Heart left ventricle (tissue), 16 donors: Measurements from ENCODE around the gene ASB15. TPM values are rescaled to one million over a fixed set of nuclear protein-coding genes. Genes with fewer than 3 reads are reported as not detected.

Experiments used
- ATAC-seq, 4 donors: fragments of 200-7000 bp; cut with Tn5 transposase; one replicate each; pipeline ENCODE4 v1.9.1; 2020 to 2022; ENCODE audit warnings: moderate library complexity in 4 of 4, mild to moderate bottlenecking in 3 of 4, moderate number of reproducible peaks in 1 of 4
- DNase-seq, 5 donors: peaks; one replicate each; pipeline ENCODE4 v3.0.0-alpha.2; 2020
- H3K27ac ChIP-seq, 12 donors: fragments of 200-600 bp; sonication (generic) in 4 of 12; one replicate each; pipeline versions ENCODE4 v1.5.0 to v1.8.0; 2016 to 2022; ENCODE audit warnings: mild to moderate bottlenecking in 2 of 12
- H3K27me3 ChIP-seq, 9 donors: fragments of 200-600 bp; sonication (generic) in 2 of 9; one replicate each; pipeline versions ENCODE4 v1.5.1 to v1.8.0; 2016 to 2022; ENCODE audit warnings: mild to moderate bottlenecking in 3 of 9
- H3K36me3 ChIP-seq, 9 donors: fragments of 200-600 bp; sonication (generic) in 2 of 9; one replicate each; pipeline versions ENCODE4 v1.5.0 to v1.8.0; 2018 to 2022; ENCODE audit warnings: mild to moderate bottlenecking in 2 of 9
- H3K4me1 ChIP-seq, 12 donors: fragments of 200-600 bp; sonication (generic) in 4 of 12; one replicate each; pipeline versions ENCODE4 v1.5.0 to v1.8.0; 2016 to 2022; ENCODE audit warnings: mild to moderate bottlenecking in 3 of 12
- H3K4me3 ChIP-seq, 12 donors: fragments of 200-600 bp; sonication (generic) in 4 of 12; one replicate each; pipeline versions ENCODE4 v1.5.0 to v1.8.0; 2017 to 2022; ENCODE audit warnings: mild to moderate bottlenecking in 9 of 12, moderate library complexity in 4 of 12
- H3K9me3 ChIP-seq, 12 donors: fragments of 200-600 bp; sonication (generic) in 4 of 12; one replicate each; pipeline versions ENCODE4 v1.5.0 to v1.8.0; 2016 to 2022; ENCODE audit warnings: mild to moderate bottlenecking in 1 of 12
- CTCF ChIP-seq, 12 donors: fragments of 200-600 bp; sonication (generic) in 4 of 12; IDR thresholded peaks; one replicate each; pipeline versions ENCODE4 v1.5.0 to v1.8.0; 2018 to 2022; ENCODE audit warnings: antibody characterized with exemption in 12 of 12, mild to moderate bottlenecking in 5 of 12
- POLR2A ChIP-seq, 2 donors: fragments of 450-650 bp; IDR thresholded peaks; one replicate each; pipeline ENCODE4 v1.6.1; 2017; ENCODE audit warnings: antibody characterized with exemption in 2 of 2, mild to moderate bottlenecking in 2 of 2, moderate library complexity in 2 of 2
- WGBS, 4 donors: extraction: QIAGEN DNeasy Blood & Tissue Kit in 2 of 4; methylation state at CpG; one replicate each; pipeline versions ENCODE4 v1.1.5 to v1.1.7; 2013 to 2018; 5-methylcytosine and 5-hydroxymethylcytosine counted together
- intact Hi-C, 10 donors: fragments of 100-400 bp; cut with DNase I; formaldehyde crosslinking; loops; one replicate each; pipeline versions ENCODE4 v1.11.1 to v1.14.2; 2022
- polyA plus RNA-seq, 2 donors: library from polyadenylated mRNA; stranded (reverse); fragments of 200-250 nt; gene quantifications; one replicate each; pipeline ENCODE4 v1.2.3, GENCODE V29; 2013
- total RNA-seq, 9 donors: library from RNA; depleted of rRNA in 2 of 9; stranded (reverse); fragments of >200 nt in 2 of 9; fragmentation: NEBNext Ultra II Directional in 3 of 9; extraction: Animal tissue kit (Norgen Biotek cat#: 25700) in 3 of 9; gene quantifications; one replicate each; pipeline versions ENCODE4 v1.1.0 to v1.2.4, GENCODE V29; 2016 to 2023
- donor health status: ischemic (EF 13 %, LVEDD 7.1; RV severe dilation, severe dysfunction).
- donor health status: healthy with polysubstance abuse.
- donor health status: DM: no; HTN: yes; CAD: no.
- donor health status: DM: no; HTN: no; CAD: no.
- donor health status: ischemic (EF 25% LVEDD 6.9; RV normal size, moderate dysfunction).
- donor health status: ischemic (EF 25% LVEDD 5.7; RV mildly dilated, moderate dysfunction).
- donor health status: healthy.
- donor health status: DM: yes; HTN: yes; CAD: no.
- donor health status: ischemic (EF 35%, LVEDD 5.7; RV mildly dilated, moderate dysfunction).
- donor health status: nonischemic (EF 11% LVEDD 7.7; RV severe dilation, severe dysfunction).
- donor health status: DM: yes; HTN: yes; CAD: no.
- donor health status: PGD.
- donor health status: ischemic (EF 29% LVEDD 5.4; RV normal size, mild dysfunction).
- donor health status: nonischemic (EF 23%, LVEDD 6.1; RV moderate dilation, normal function).

ASB15 gene
- total and polyA plus RNA-seq, 11 donors: 2.2 to 77.1 (median 34.9) TPM

- intact Hi-C loops: loop anchor here in 2 of 10 donors (5.0 kb wide), 2 partner anchors 32 to 37 kb away; no protein-coding TSS in a partner anchor
- Histone ChIP-seq H3K4me1 (peaks cover 0 to 54% (median 15%) of the 10 kb centered on the region in 12 donors), H3K27ac (peak overlapping the region in 7 of 12 donors; percentile 6 to 61 (median 37)), H3K27me3 (no peaks in the 10 kb centered on the region), H3K9me3 (no peaks in the 10 kb centered on the region), H3K36me3 (peaks cover 0 to 5% (median 0%) of the 10 kb centered on the region in 9 donors), H3K4me3 (no peak overlapping the region)
- ATAC-seq (no peak), DNase-seq (no peak)
- WGBS, 4 donors: 26 to 44% (median 35%) methylated on average over 2 of the region's 2 CpGs
- TF ChIP-seq CTCF (IDR thresholded peaks at IDR 0.05): no peak
Observed at GRCh38 chr7:123674399-123675180, 73.0 kb downstream of the ASB15 start.

GRCh38 chr7:123675181-123675473, 73.5 kb downstream of the ASB15 start:
- H3K4me1 ChIP-seq: peaks cover 0 to 59% (median 18%) of the 10 kb centered on the region in 12 donors
- no peak for TF ChIP-seq CTCF (IDR thresholded peaks at IDR 0.05)
- no peak for TF ChIP-seq POLR2A (IDR thresholded peaks at IDR 0.05)
- intact Hi-C loops: loop anchor here in 2 of 10 donors (5.0 kb wide), 2 partner anchors 33 to 38 kb away; no protein-coding TSS in a partner anchor
- no peaks in the 10 kb centered on the region for H3K9me3 ChIP-seq
- ATAC-seq: no peak
- DNase-seq: no peak
- peak overlapping the region in 6 of 12 donors; percentile 16 to 61 (median 40) for H3K27ac ChIP-seq
- H3K27me3 ChIP-seq: no peaks in the 10 kb centered on the region
- peaks cover 0 to 5% (median 0%) of the 10 kb centered on the region in 9 donors for H3K36me3 ChIP-seq
- no peak overlapping the region for H3K4me3 ChIP-seq

GRCh38 chr7:123677061-123677715, 75.6 kb downstream of the ASB15 start:
- H3K36me3 ChIP-seq: peaks cover 0 to 24% (median 3%) of the 10 kb centered on the region in 9 donors
- no peak for ATAC-seq
- no peak overlapping the region for H3K27ac ChIP-seq
- DNase-seq: no peak
- H3K4me1 ChIP-seq: peaks cover 0 to 76% (median 25%) of the 10 kb centered on the region in 12 donors
- H3K4me3 ChIP-seq: no peak overlapping the region
- H3K27me3 ChIP-seq: no peaks in the 10 kb centered on the region
- TF ChIP-seq POLR2A (IDR thresholded peaks at IDR 0.05): no peak
- no peak for TF ChIP-seq CTCF (IDR thresholded peaks at IDR 0.05)
- intact Hi-C loops: loop anchor here in 2 of 10 donors (5.0 kb wide), 2 partner anchors 35 to 40 kb away; no protein-coding TSS in a partner anchor
- 78 to 89% (median 85%) methylated on average over 2 of the region's 2 CpGs for WGBS, 4 donors
- no peaks in the 10 kb centered on the region for H3K9me3 ChIP-seq

GRCh38 chr7:123679614-123680013, 78.0 kb downstream of the ASB15 start:
- ATAC-seq: peak; percentile 57 to 78 (median 77)
- peak overlapping the region; percentile 0 to 79 (median 62) for H3K27ac ChIP-seq

More at GRCh38 chr7:123679614-123680013, 78.0 kb downstream of the ASB15 start:
- Histone ChIP-seq H3K36me3 (peaks cover 0 to 42% (median 21%) of the 10 kb centered on the region in 9 donors), H3K27me3 (no peaks in the 10 kb centered on the region), H3K4me3 (no peak overlapping the region), H3K9me3 (no peaks in the 10 kb centered on the region), H3K4me1 (peaks cover 0 to 64% (median 19%) of the 10 kb centered on the region in 12 donors)
- 46 to 64% (median 52%) methylated on average over 3 of the region's 3 CpGs for WGBS, 4 donors
- no peak for DNase-seq
- TF ChIP-seq POLR2A (IDR thresholded peaks at IDR 0.05) (no peak), CTCF (IDR thresholded peaks at IDR 0.05) (no peak)
- intact Hi-C loops: loop anchor here in 8 of 10 donors (5.0 to 10.0 kb wide), 8 partner anchors 37 to 193 kb away; partner anchors contain the start of gene WASL (in 2 of the 8)
